HG02798 (cell line): ENCODE measurements around the gene LIN54.

ENCODE experiments used
- ATAC-seq: cut with Tn5 transposase; IDR thresholded peaks from one replicate; pipeline ENCODE4 v1.9.1; 2021; ENCODE audit warnings: mild to moderate bottlenecking; ENCODE audit not compliant: unreplicated experiment, poor library complexity

LIN54 gene

GRCh38 chr4:82898322-82899243, 112.0 kb downstream of the LIN54 start:
- ATAC-seq = no peak

- no peak for ATAC-seq
Observed at GRCh38 chr4:82896755-82897154, 113.9 kb downstream of the LIN54 start.

- ATAC-seq = no peak
Observed at GRCh38 chr4:82893942-82894341, 116.7 kb downstream of the LIN54 start.

DNA sequence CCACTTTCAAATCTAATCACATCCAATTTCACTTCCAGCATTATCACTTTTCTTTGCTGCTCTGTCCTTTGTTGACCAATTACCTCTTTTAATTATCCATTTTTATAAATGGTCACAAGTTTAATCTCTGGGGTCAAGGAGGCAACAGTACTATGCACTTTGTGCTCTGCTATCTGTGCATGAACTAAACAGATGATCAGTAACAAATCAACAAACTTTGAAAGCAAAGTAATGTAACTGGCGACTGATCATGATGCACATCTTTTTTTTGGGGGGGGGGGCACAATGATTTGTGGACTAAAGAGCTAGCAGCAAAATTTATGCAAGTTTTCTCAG, 118.2 kb downstream of the LIN54 start:
- ATAC-seq = no peak

GRCh38 chr4:82891707-82892466, 118.7 kb downstream of the LIN54 start:
- ATAC-seq = no peak

- peak; percentile 96 for ATAC-seq
Observed at GRCh38 chr4:82890901-82891706, 119.5 kb downstream of the LIN54 start, which contains the start of gene SEC31A. SEC31A (minus strand) TSS chr4:82891153; CDS start chr4:82881936, 9,217 bp downstream.

DNA sequence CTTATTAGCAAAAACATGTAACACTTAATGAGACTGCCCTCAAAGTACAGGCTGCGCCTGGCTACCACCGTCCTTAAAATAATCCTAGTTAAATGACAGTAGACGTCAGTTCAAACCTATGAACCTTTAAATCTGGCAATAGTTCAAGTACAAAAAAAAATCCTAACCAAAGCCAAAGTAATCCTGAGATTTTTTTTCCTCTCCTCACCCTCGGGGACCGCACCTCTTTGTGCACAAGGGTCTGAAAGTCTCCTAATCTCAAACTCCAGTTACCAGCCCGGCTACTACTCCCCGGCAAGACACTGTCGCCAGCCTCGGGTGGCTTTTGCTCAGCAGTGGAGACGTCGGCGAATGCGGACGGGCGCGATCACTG, 120.1 kb downstream of the LIN54 start:
- no peak for ATAC-seq

DNA sequence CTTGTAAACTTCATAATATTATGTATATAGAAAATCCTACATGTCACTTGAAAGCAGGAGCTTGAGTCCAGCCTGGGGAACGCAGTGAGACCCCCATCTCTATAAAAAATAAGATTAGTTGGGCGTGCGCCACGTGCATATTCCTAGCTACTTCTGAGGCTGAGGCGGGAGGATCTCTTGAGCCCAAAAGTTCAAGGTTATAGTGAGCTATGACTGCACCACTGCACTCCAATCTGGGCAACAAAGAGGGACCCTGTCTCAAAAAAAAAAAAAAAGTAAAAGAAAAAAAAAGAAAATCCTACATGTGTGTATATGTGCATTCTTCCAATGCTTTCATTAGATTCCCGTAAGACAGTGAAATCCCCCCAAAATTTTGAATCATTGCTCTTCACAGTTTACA, 121.3 kb downstream of the LIN54 start:
- ATAC-seq = no peak

DNA sequence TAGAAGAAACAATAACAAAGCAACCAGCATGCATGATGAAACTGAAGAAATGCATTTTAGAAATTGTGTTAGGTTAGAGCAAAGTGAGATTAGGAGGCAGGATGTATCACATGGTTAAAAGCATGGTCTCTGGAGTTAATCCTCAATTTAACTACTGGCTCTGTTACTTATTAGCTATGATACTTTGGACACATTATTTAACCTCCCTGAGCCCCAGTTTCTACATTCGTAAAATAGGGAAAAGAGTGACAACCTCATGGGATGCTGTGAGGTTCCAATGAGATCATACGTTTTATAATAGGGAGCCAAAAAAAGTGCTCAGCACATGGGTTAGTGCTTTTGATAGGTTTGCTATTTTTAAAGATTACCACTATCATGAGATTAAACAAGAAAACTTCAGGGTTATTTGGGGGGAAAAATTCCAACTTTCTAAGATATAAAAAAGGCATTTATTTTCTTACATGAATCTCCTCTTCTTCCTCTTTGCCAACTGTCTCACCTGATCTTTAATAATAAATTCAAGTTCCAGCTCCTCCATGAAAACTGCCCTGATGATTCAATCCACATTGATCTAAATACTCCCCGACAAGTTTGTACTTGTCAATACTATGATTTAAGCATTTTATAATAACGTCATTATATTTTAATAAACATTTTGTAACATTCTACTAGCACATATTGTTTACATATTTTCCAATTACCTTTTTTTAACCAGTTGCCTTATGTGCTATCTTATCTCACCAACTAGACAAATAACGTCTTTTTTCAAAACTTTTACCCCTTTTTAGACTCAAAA, 124.3 kb downstream of the LIN54 start:
- ATAC-seq = no peak

- ATAC-seq = no peak
Observed at GRCh38 chr4:82885410-82885809, 125.2 kb downstream of the LIN54 start.
